H1 (cell line): Measurements from ENCODE around the gene RELCH.

Experiments used
- CBX5 ChIP-seq: fragments of 300-800, 300-1000 bp; sonication (generic); IDR thresholded peaks from 2 replicates; pipeline ENCODE4 v1.7.1; 2016; ENCODE audit warnings: antibody characterized with exemption, low read length, low read depth
- CHD2 ChIP-seq: IDR thresholded peaks from 2 replicates; pipeline ENCODE4 v1.6.1; 2012; ENCODE audit warnings: low read length, improper control_type of control experiment
- JUND ChIP-seq: IDR thresholded peaks from 2 replicates; pipeline ENCODE4 v1.6.1; 2011; ENCODE audit warnings: mild to moderate bottlenecking, improper control_type of control experiment, low read length
- POLR2A ChIP-seq, 2 experiments: IDR thresholded peaks; 1 replicate in 1 of 2; 2 replicates in 1 of 2; pipeline ENCODE4 v1.6.1; 2011; ENCODE audit warnings: low read depth in 2 of 2, low read length in 2 of 2, mild to moderate bottlenecking in 2 of 2; ENCODE audit errors: control extremely low read depth in 1 of 2
- ZNF274 ChIP-seq: IDR thresholded peaks from 2 replicates; pipeline ENCODE4 v1.7.0; 2012; ENCODE audit warnings: low read length, borderline replicate concordance; ENCODE audit errors: extremely low read depth
- TF ChIP-seq, protein P1 (sequence below), 3 experiments: IDR thresholded peaks; 1 replicate in 2 of 3; 2 replicates in 1 of 3; pipeline versions ENCODE4 v1.5.1 to v1.6.1; 2011; ENCODE audit warnings: low read length in 3 of 3, mild to moderate bottlenecking in 3 of 3, inconsistent platforms in 2 of 3, low read depth in 1 of 3, moderate library complexity in 1 of 3; ENCODE audit not compliant: insufficient read depth in 1 of 3; ENCODE audit errors: control extremely low read depth in 1 of 3

GRCh38 chr18:62284637-62285036 lies 97.6 kb downstream of the RELCH start:
- TF ChIP-seq CHD2: no peak
- TF ChIP-seq POLR2A (IDR thresholded peaks at IDR 0.05; ENCODE audit: control extremely low read depth in 1 of 2, low read depth in 2 of 2, low read length in 2 of 2): no peak
- TF ChIP-seq JUND: no peak
- TF ChIP-seq ZNF274: no peak
- TF ChIP-seq, protein P1, sequence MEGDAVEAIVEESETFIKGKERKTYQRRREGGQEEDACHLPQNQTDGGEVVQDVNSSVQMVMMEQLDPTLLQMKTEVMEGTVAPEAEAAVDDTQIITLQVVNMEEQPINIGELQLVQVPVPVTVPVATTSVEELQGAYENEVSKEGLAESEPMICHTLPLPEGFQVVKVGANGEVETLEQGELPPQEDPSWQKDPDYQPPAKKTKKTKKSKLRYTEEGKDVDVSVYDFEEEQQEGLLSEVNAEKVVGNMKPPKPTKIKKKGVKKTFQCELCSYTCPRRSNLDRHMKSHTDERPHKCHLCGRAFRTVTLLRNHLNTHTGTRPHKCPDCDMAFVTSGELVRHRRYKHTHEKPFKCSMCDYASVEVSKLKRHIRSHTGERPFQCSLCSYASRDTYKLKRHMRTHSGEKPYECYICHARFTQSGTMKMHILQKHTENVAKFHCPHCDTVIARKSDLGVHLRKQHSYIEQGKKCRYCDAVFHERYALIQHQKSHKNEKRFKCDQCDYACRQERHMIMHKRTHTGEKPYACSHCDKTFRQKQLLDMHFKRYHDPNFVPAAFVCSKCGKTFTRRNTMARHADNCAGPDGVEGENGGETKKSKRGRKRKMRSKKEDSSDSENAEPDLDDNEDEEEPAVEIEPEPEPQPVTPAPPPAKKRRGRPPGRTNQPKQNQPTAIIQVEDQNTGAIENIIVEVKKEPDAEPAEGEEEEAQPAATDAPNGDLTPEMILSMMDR (IDR thresholded peaks at IDR 0.05; ENCODE audit: control extremely low read depth in 1 of 3, insufficient read depth in 1 of 3, low read depth in 1 of 3, low read length in 3 of 3): no peak
- no peak for TF ChIP-seq CBX5
